Smooth muscle cell of trachea (primary cell): ENCODE data around the gene CFAP91. TPM values are rescaled to one million over a fixed set of nuclear protein-coding genes. Genes with fewer than 3 reads are reported as not detected.

Source experiments
- total RNA-seq: library from RNA; depleted of rRNA; stranded (reverse); fragments of >200 nt; gene quantifications from 2 replicates; pipeline ENCODE4 v1.2.1, GENCODE V29; 2014

Gene CFAP91
- total RNA-seq = 0.33 and 0.44 TPM in 2 replicates

DNA sequence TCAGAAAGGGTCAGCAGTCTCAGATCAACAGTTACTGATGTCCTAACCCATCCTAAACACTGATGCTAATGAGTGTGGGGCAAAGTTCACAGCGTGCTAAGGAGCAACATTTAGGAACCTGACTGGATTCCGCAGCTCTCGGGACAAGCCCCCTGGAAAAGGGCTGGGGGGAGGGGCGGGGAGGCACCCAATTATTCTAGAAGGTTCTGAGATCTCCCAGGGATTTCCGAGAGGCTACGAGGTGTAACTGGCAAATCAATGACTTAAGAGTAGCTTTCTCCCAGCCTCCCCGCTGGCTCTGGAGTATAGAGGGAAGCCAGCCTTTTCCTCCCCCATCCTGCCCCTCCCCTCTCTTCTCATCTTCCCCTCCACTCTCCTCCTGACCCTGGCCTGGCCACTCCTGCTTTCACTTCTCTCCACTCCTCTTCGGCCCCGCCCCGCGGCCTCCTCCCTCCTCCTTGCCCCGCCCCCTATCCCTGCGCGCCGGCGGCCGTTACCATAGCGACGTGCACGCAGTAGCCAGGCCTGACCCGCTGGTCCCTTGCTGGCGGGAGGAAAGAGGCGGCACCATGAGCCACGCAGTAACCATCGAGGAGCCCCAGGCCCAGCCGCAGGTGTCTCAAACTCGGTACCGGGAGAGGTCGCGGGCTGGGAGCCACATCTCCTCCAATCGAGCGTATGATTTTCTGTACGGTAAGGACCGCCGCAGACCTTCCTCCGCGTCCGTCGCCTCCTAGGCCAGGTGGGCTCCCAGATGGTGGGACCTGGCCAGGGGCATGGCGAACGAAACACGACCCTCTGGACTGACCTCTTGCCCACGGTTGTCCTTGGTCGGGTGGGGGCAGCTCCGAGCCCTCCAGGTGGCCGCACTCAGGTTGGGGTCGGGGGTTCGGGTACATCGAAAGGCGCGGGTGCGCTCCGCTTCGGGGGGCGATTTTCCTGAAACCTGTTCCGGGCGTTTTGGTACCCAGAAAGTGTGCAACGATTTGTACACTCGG is at the start of gene CFAP91:
TSS of gene CFAP91 (plus strand) at position 493 of the 998 bp plus-strand sequence. CDS start at position 570, 77 bp downstream.

DNA sequence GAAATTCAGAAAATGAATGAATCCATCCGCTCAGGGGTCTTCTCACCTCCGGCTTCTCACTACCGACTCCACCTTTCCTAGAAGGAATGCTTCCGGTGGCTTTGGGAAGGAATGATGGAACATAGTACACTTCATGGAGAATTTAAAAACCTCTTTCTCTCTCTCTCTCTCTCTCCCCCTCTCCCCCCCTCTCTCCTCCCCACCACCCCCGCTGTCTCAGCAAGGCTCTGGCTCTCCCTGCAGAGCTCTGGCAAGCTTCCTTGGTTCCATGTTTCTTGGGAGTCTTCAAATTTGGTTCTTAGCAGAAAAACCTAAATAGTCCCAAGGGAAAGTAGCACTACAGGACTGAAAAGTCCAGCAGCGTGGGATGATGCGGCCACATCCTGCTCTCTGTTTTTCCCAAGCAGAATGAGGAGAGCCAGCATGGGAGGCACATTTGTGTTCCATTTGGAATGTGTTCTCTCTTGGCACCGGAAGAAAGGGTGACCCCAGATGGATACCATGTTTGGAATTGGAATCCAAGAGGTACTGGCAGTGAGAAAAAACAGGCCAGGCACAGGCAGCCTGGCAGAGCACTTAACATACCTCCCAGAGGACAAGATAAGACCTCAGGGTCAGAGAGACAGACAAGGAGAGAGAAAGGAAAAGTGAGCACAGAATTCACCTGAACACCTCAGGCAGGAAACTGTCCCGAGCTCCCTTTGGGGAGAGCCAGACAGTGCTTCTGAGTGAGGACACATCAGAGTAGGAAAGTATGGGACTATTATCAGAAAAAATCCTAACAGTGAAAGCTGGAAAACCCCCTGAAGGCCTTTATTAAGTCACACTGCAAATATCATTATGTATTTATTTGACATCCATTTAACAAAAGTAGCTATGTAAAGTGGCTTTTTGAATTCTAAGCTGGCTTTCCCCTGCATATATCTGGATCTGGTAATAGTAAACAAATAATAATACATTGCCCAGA is 42.1 kb upstream of the CFAP91 start, which contains the start of gene POPDC2:
TSS of gene POPDC2 (minus strand) at position 116 of the 967 bp plus-strand sequence. CDS start 166 bp downstream, outside the sequence.

DNA sequence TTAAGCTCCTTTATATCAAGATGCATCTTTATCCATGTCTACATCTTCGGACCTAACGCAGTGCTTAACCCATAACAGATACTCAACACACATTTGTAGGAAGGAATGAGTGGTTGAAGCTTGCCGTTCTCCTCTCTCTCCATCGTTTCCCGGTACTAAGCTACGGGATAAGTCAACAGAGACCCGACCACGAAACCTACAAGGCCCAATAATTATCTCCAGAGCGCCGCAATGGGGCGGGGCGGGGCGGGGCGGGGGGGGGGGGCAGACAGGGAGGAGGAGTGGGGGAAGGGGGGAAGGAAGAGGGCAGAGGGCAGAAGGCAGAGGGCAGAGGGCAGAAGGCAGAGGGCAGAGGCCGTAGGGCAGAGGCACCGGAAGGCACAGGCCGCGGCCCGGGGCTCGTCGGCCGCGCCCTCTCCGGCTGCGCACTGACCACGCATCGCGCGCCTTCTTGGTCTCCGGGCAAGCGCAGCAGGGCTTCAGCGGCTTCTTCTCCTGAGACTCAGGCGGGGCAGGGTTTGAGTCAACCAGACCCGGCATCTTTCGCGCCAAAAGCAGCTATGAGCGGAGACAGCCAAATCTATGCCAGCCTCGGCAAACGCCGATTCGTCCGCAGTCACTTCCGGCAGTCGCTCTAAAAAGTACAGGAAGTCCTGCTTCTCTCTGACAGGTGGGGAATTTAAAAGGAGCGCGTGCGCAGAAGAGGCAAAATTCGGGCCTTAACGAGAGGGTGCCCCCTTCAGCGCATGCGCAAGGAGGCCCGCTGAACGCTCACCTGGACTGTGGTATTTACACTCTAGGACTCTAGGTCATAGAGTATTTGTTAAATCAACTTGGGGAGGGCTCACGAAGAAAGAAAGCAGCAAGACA is 25.8 kb upstream of the CFAP91 start, which contains the start of gene COX17:
TSS of gene COX17 (minus strand) at position 636 of the 870 bp plus-strand sequence. CDS start at position 540, 96 bp downstream.

Other genes starting within 250 kb of the CFAP91 start
- gene TMEM39A, start 239.4 kb upstream of the CFAP91 start, total RNA-seq = 59.1 and 83.2 TPM in 2 replicates
- gene POGLUT1, start 234.1 kb upstream of the CFAP91 start, total RNA-seq = 13.8 and 14.4 TPM in 2 replicates
- gene TIMMDC1, start 204.5 kb upstream of the CFAP91 start, total RNA-seq = 52.4 and 60.4 TPM in 2 replicates
- 0.33 TPM in 1 of 2 replicates, not detected in the other for gene CD80, start 143.4 kb upstream of the CFAP91 start, total RNA-seq
- 3.6 and 4.3 TPM in 2 replicates for gene ADPRH, start 123.5 kb upstream of the CFAP91 start, total RNA-seq
- gene PLA1A, start 105.1 kb upstream of the CFAP91 start, total RNA-seq = 0.33 TPM in 1 of 2 replicates, not detected in the other
- 0.15 and 0.33 TPM in 2 replicates for gene POPDC2, start 42.4 kb upstream of the CFAP91 start, total RNA-seq
- 6.8 and 11.2 TPM in 2 replicates for gene COX17, start 25.6 kb upstream of the CFAP91 start, total RNA-seq
- gene NR1I2, start 79.1 kb downstream of the CFAP91 start, total RNA-seq = not detected in 2 replicates